Stimulated activated CD4-positive, alpha-beta T cell treated with anti-CD3 and anti-CD28 coated beads, TNF-alpha, amount 100 ng/mL, for 4 hours (primary cell): ENCODE measurements around the gene SLC5A8.

Experiments used
- DNase-seq, 3 experiments: peaks; one replicate each; pipeline ENCODE4 v3.0.0-alpha.2; 2020; ENCODE audit warnings: low read depth in 3 of 3

SLC5A8 gene

GRCh38 chr12:101209319-101210302 is at the start of gene SLC5A8:
TSS of gene SLC5A8 (minus strand) at chr12:101210238. CDS start at chr12:101209848, 390 bp downstream.
- DNase-seq: no peak

- DNase-seq: no peak
These were observed 47.3 kb upstream of the SLC5A8 start for GRCh38 chr12:101257357-101257756.

GRCh38 chr12:101256266-101256665 is 46.2 kb upstream of the SLC5A8 start:
- no peak for DNase-seq

- DNase-seq: no peak
These were observed 33.6 kb upstream of the SLC5A8 start for GRCh38 chr12:101243616-101244015.

GRCh38 chr12:101243074-101243473 is 33.0 kb upstream of the SLC5A8 start:
- DNase-seq: no peak

GRCh38 chr12:101238800-101239329 is 28.8 kb upstream of the SLC5A8 start:
- no peak for DNase-seq

- DNase-seq: no peak
These were observed 28.3 kb upstream of the SLC5A8 start for GRCh38 chr12:101238306-101238705.

- no peak for DNase-seq
These were observed 25.6 kb upstream of the SLC5A8 start for GRCh38 chr12:101235686-101236085.

- DNase-seq: no peak
These were observed 21.6 kb upstream of the SLC5A8 start for GRCh38 chr12:101231636-101232035.

- DNase-seq: no peak
These were observed 20.5 kb upstream of the SLC5A8 start for GRCh38 chr12:101230547-101230946.

GRCh38 chr12:101229841-101230241 is 19.8 kb upstream of the SLC5A8 start:
- DNase-seq: no peak

GRCh38 chr12:101221301-101221700 is 11.3 kb upstream of the SLC5A8 start:
- no peak for DNase-seq

GRCh38 chr12:101216810-101217209 is 6.8 kb upstream of the SLC5A8 start:
- no peak for DNase-seq

- no peak for DNase-seq
These were observed 2.8 kb downstream of the SLC5A8 start for GRCh38 chr12:101207086-101207780.

GRCh38 chr12:101204602-101205304 is 5.3 kb downstream of the SLC5A8 start:
- DNase-seq: no peak

GRCh38 chr12:101200824-101201223 is 9.2 kb downstream of the SLC5A8 start:
- no peak for DNase-seq

GRCh38 chr12:101200145-101200544 is 9.9 kb downstream of the SLC5A8 start:
- DNase-seq: no peak

GRCh38 chr12:101186291-101186690 is 23.7 kb downstream of the SLC5A8 start:
- DNase-seq: no peak

GRCh38 chr12:101181776-101182175 is 28.3 kb downstream of the SLC5A8 start:
- DNase-seq: no peak

- no peak for DNase-seq
These were observed 35.5 kb downstream of the SLC5A8 start for GRCh38 chr12:101174541-101174940.

- no peak for DNase-seq
These were observed 36.8 kb downstream of the SLC5A8 start for GRCh38 chr12:101173197-101173749.

- DNase-seq: no peak
These were observed 37.7 kb downstream of the SLC5A8 start for GRCh38 chr12:101172316-101172715.
